IMR-90 (cell line): ENCODE results near the gene NOC2L. TPM values are rescaled to one million over a fixed set of nuclear protein-coding genes. Genes with fewer than 3 reads are reported as not detected.
A peak's percentile ranks its signal among the peaks of the same experiment; 100 is the strongest.

Source experiments
- ATAC-seq: fragments of 200-7000 bp; cut with Tn5 transposase; 2 replicates; pipeline ENCODE4 v1.9.1; 2020; ENCODE audit warnings: low read depth, mild to moderate bottlenecking, moderate library complexity
- BruUV-seq: library from RNA; stranded (reverse); fragments of 400-500 nt; replicated peaks from 2 replicates; lab custom pipeline; 2021; lab: Mats Ljungman, UMichigan
- CTCF ChIA-PET: fragments of 300-600 bp; formaldehyde crosslinking; extraction: SDS; loops from one replicate; lab custom pipeline; 2021; ENCODE audit warnings: antibody characterized with exemption; lab: Yijun Ruan, JAX
- POLR2A ChIA-PET: fragments of 300-600 bp; sonication (Branson Sonifier 250); formaldehyde crosslinking; loops from one replicate; lab custom pipeline; 2022; ENCODE audit warnings: antibody characterized with exemption; ENCODE audit not compliant: unreplicated experiment; lab: Charles Lee
- DNase-seq: peaks from one replicate; pipeline ENCODE4 v3.0.0; 2013
- H2AFZ ChIP-seq: replicated peaks from 2 replicates; pipeline ENCODE3; 2013; ENCODE audit warnings: low read length, mild to moderate bottlenecking; ENCODE audit not compliant: poor library complexity
- H2AK5ac ChIP-seq: 2 replicates; pipeline ENCODE4 v1.6.1; 2013; ENCODE audit warnings: low read depth, low read length, inconsistent platforms
- H2AK9ac ChIP-seq: replicated peaks from 2 replicates; pipeline ENCODE3; 2013; ENCODE audit warnings: mild to moderate bottlenecking, low read depth, low read length, moderate library complexity; ENCODE audit not compliant: poor library complexity
- H2BK120ac ChIP-seq: 2 replicates; pipeline ENCODE4 v1.6.1; 2013; ENCODE audit warnings: low read depth, low read length, inconsistent platforms
- H2BK15ac ChIP-seq: 3 replicates; pipeline ENCODE4 v1.6.1; 2013; ENCODE audit warnings: low read depth, low read length, inconsistent platforms
- H2BK20ac ChIP-seq: 2 replicates; pipeline ENCODE4 v1.6.1; 2013; ENCODE audit warnings: low read depth, mild to moderate bottlenecking, inconsistent platforms, low read length, moderate library complexity
- H2BK5ac ChIP-seq: 2 replicates; pipeline ENCODE4 v1.6.1; 2013; ENCODE audit warnings: mild to moderate bottlenecking, low read depth, low read length, inconsistent platforms; ENCODE audit not compliant: poor library complexity, severe bottlenecking
- H3K14ac ChIP-seq: replicated peaks from 2 replicates; pipeline ENCODE4 v1.6.1; 2013; ENCODE audit warnings: low read depth, low read length, inconsistent platforms
- H3K18ac ChIP-seq: 2 replicates; pipeline ENCODE4 v1.6.1; 2013; ENCODE audit warnings: low read depth, low read length, control low read depth
- H3K23ac ChIP-seq: 2 replicates; pipeline ENCODE4 v1.6.1; 2013; ENCODE audit warnings: low read depth, low read length, inconsistent platforms
- H3K27ac ChIP-seq: 2 replicates; pipeline ENCODE4 v1.5.1; 2013; ENCODE audit warnings: mild to moderate bottlenecking, control low read depth, low read length; ENCODE audit not compliant: insufficient read depth
- H3K27me3 ChIP-seq: 2 replicates; pipeline ENCODE4 v1.6.1; 2013; ENCODE audit warnings: low read length; ENCODE audit not compliant: control insufficient read depth, insufficient read depth
- H3K36me3 ChIP-seq: 2 replicates; pipeline ENCODE4 v1.6.1; 2013; ENCODE audit warnings: low read length, mixed read lengths; ENCODE audit not compliant: control insufficient read depth, insufficient read depth
- H3K4ac ChIP-seq: 2 replicates; pipeline ENCODE4 v1.6.1; 2013; ENCODE audit warnings: low read depth, low read length, inconsistent platforms
- H3K4me1 ChIP-seq: 2 replicates; pipeline ENCODE4 v1.6.1; 2013; ENCODE audit warnings: low read length, mixed read lengths; ENCODE audit not compliant: control insufficient read depth, insufficient read depth
- H3K4me2 ChIP-seq: 2 replicates; pipeline ENCODE4 v1.6.1; 2013; ENCODE audit warnings: low read depth, mild to moderate bottlenecking, control low read depth, low read length, moderate library complexity
- H3K4me3 ChIP-seq: 2 replicates; pipeline ENCODE4 v1.5.1; 2013; ENCODE audit warnings: low read depth, mild to moderate bottlenecking, control low read depth, low read length, moderate library complexity; ENCODE audit not compliant: insufficient read depth
- H3K56ac ChIP-seq: 2 replicates; pipeline ENCODE4 v1.6.1; 2013; ENCODE audit warnings: low read length, inconsistent platforms; ENCODE audit not compliant: insufficient read depth; ENCODE audit errors: extremely low read depth
- H3K79me1 ChIP-seq, 2 experiments: 2 replicates each; pipeline ENCODE4 v1.6.1; 2013; ENCODE audit warnings: low read length in 2 of 2, inconsistent platforms in 1 of 2, low read depth in 1 of 2
- H3K9ac ChIP-seq: 2 replicates; pipeline ENCODE4 v1.6.1; 2013; ENCODE audit warnings: low read depth, low read length, control low read depth
- H3K9me1 ChIP-seq: 2 replicates; pipeline ENCODE4 v1.6.1; 2013; ENCODE audit warnings: low read length, inconsistent platforms; ENCODE audit not compliant: insufficient read depth
- H3K9me3 ChIP-seq: 2 replicates; pipeline ENCODE4 v1.6.1; 2013; ENCODE audit warnings: low read length; ENCODE audit not compliant: control insufficient read depth, insufficient read depth
- H4K20me1 ChIP-seq: 2 replicates; pipeline ENCODE4 v1.6.1; 2013; ENCODE audit warnings: low read length, inconsistent platforms; ENCODE audit not compliant: insufficient read depth
- H4K5ac ChIP-seq: 2 replicates; pipeline ENCODE4 v1.6.1; 2013; ENCODE audit warnings: mild to moderate bottlenecking, low read depth, low read length, control low read depth
- H4K8ac ChIP-seq, 2 experiments: 2 replicates each; pipeline ENCODE4 v1.6.1; 2013; ENCODE audit warnings: low read depth in 2 of 2, low read length in 2 of 2, control low read depth in 1 of 2, inconsistent platforms in 1 of 2
- H4K91ac ChIP-seq: 2 replicates; pipeline ENCODE4 v1.6.1; 2013; ENCODE audit warnings: low read depth, low read length, inconsistent platforms; ENCODE audit not compliant: insufficient read depth
- BHLHE40 ChIP-seq: fragments of 150-350 bp; IDR thresholded peaks from 2 replicates; pipeline ENCODE4 v1.6.1; 2016; ENCODE audit warnings: mild to moderate bottlenecking, low read depth, low read length
- CHD1 ChIP-seq: IDR thresholded peaks from 2 replicates; pipeline ENCODE4 v1.6.1; 2012; ENCODE audit warnings: low read depth, low read length, improper control_type of control experiment
- CTCF ChIP-seq: conservative IDR thresholded peaks from 2 replicates; pipeline ENCODE4 v1.5.1; 2012; ENCODE audit warnings: mild to moderate bottlenecking, low read depth, low read length, improper control_type of control experiment
- ELK1 ChIP-seq: fragments of 150-350 bp; IDR thresholded peaks from 2 replicates; pipeline ENCODE4 v1.6.1; 2016; ENCODE audit warnings: low read depth, mild to moderate bottlenecking, low read length, moderate library complexity, borderline replicate concordance
- FOS ChIP-seq: fragments of 150-350 bp; IDR thresholded peaks from 2 replicates; pipeline ENCODE4 v1.6.1; 2016; ENCODE audit warnings: low read depth, low read length
- MAZ ChIP-seq: IDR thresholded peaks from 2 replicates; pipeline ENCODE4 v1.6.1; 2012; ENCODE audit warnings: low read depth, mild to moderate bottlenecking, low read length, improper control_type of control experiment, moderate library complexity, borderline replicate concordance
- RAD21 ChIP-seq: IDR thresholded peaks from 2 replicates; pipeline ENCODE4 v1.6.1; 2012; ENCODE audit warnings: low read length, improper control_type of control experiment
- RFX5 ChIP-seq: IDR thresholded peaks from 2 replicates; pipeline ENCODE4 v1.8.0; 2012; ENCODE audit warnings: low read depth, mild to moderate bottlenecking, low read length, moderate library complexity
- SMC3 ChIP-seq: fragments of 150-350 bp; IDR thresholded peaks from 2 replicates; pipeline ENCODE4 v1.6.1; 2016; ENCODE audit warnings: low read depth, mild to moderate bottlenecking, antibody characterized with exemption, low read length, moderate library complexity
- WGBS, 2 experiments: methylation state at CpG; one replicate each; pipeline versions ENCODE4 v1.1.5 to v1.1.7; 2013; ENCODE audit warnings: missing lambda C conversion rate in 2 of 2; ENCODE audit not compliant: insufficient read length in 1 of 2; ENCODE audit errors: extremely low coverage in 2 of 2; 5-methylcytosine and 5-hydroxymethylcytosine counted together
- dilution Hi-C: fragments of 300-500 bp; cut with HindIII; formaldehyde crosslinking; loops from one replicate; pipeline ENCODE4 v1.14.3; 2018; ENCODE audit warnings: low sequenced_read_pairs; ENCODE audit not compliant: unreplicated experiment
- in situ Hi-C: fragments of 300-500 bp; cut with MboI; formaldehyde crosslinking; loops from 3 replicates; pipeline ENCODE4 v1.14.3; 2019; ENCODE audit warnings: low sequenced_read_pairs, inconsistent platforms, mixed read lengths
- intact Hi-C: fragments of 100-400 bp; cut with micrococcal nuclease; formaldehyde crosslinking; loops from 2 replicates; pipeline ENCODE4 v1.10.0; 2022
- polyA plus RNA-seq, 3 experiments: library from polyadenylated mRNA; depleted of rRNA; stranded (reverse); fragments of >200 nt; gene quantifications; 2 replicates each; pipeline ENCODE4 v1.2.3, GENCODE V29; 2012; ENCODE audit warnings: low replicate concordance in 1 of 3
- total RNA-seq: library from RNA; depleted of rRNA; stranded (reverse); fragments of >200 nt; gene quantifications from 2 replicates; pipeline ENCODE4 v1.2.3, GENCODE V29; 2012
- TF ChIP-seq, protein P1 (sequence below): fragments of 150-350 bp; IDR thresholded peaks from 2 replicates; pipeline ENCODE4 v1.6.1; 2017; ENCODE audit warnings: mild to moderate bottlenecking, antibody characterized with exemption, low read length, low read depth

The NOC2L gene
- total and polyA plus RNA-seq, 2 of the 4 experiments (the other 2 are of a cell fraction), result 74.2 to 106 TPM

GRCh38 chr1:925561-926421, 33.3 kb downstream of the NOC2L start:
- peak overlapping the region; percentile 37; the same call in 1 of the 2 replicates for H3K9ac ChIP-seq
- H3K4ac ChIP-seq, result no peak overlapping the region; the same call in 1 of the 2 replicates
- H4K8ac ChIP-seq, result no peak overlapping the region
- H3K79me1 ChIP-seq, result peaks cover 4 to 20% of the 10 kb centered on the region in 2 experiments; a peak in 2 of 4 replicates
- H2BK15ac ChIP-seq, result no peak overlapping the region
- H3K27me3 ChIP-seq, result no peaks in the 10 kb centered on the region
- no peak overlapping the region for H3K23ac ChIP-seq
- no peak overlapping the region; the same call in 1 of the 2 replicates for H2AK5ac ChIP-seq
- H3K4me2 ChIP-seq, result peak overlapping the region; percentile 76
- no peak for TF ChIP-seq CHD1
- no peak for TF ChIP-seq SMC3
- no peak for TF ChIP-seq MAZ
- no peak for TF ChIP-seq ELK1
- no peak; the same call in 1 of the 2 replicates for TF ChIP-seq CTCF
- TF ChIP-seq, protein P1, sequence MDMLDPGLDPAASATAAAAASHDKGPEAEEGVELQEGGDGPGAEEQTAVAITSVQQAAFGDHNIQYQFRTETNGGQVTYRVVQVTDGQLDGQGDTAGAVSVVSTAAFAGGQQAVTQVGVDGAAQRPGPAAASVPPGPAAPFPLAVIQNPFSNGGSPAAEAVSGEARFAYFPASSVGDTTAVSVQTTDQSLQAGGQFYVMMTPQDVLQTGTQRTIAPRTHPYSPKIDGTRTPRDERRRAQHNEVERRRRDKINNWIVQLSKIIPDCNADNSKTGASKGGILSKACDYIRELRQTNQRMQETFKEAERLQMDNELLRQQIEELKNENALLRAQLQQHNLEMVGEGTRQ, result no peak
- TF ChIP-seq RAD21, result no peak
- no peak for TF ChIP-seq BHLHE40
- no peak for TF ChIP-seq FOS
- no peak for TF ChIP-seq RFX5
- H4K5ac ChIP-seq, result no peak overlapping the region
- peak overlapping the region; percentile 55 for H2AK9ac ChIP-seq
- peak overlapping the region; percentile 80 for H2AFZ ChIP-seq
- no peak overlapping the region for H4K91ac ChIP-seq
- peaks cover 3% of the 10 kb centered on the region for H4K20me1 ChIP-seq
- dilution Hi-C loops, result no loop called here
- in situ Hi-C loops, result no loop called here
- no peak overlapping the region for H3K18ac ChIP-seq
- BruUV-seq, result no TSS peak
- H3K9me1 ChIP-seq, result peaks cover 5% of the 10 kb centered on the region
- peak overlapping the region; percentile 59 for H3K4me3 ChIP-seq
- H2BK5ac ChIP-seq, result no peak overlapping the region
- no peak overlapping the region for H2BK120ac ChIP-seq
- H3K9me3 ChIP-seq, result no peaks in the 10 kb centered on the region
- WGBS, 2 experiments, result 15% methylated on average over 14 of the region's 65 CpGs; no CpG with 5 or more reads in 1 of the 2 experiments
- intact Hi-C loops, result loop anchor here (2.0 kb wide), 1 partner anchor 15 kb away; no protein-coding TSS in a partner anchor
- H3K27ac ChIP-seq, result no peak overlapping the region; the same call in 1 of the 2 replicates
- no peak overlapping the region for H3K56ac ChIP-seq
- peak; percentile 28 for DNase-seq
- H3K36me3 ChIP-seq, result peaks cover 9% of the 10 kb centered on the region
- POLR2A ChIA-PET, result no interaction called here
- peak; percentile 56 for ATAC-seq
- no peak overlapping the region for H3K14ac ChIP-seq
- CTCF ChIA-PET, result no interaction called here
- no peak overlapping the region for H2BK20ac ChIP-seq
- H3K4me1 ChIP-seq, result peaks cover 11% of the 10 kb centered on the region
